ENCODE results near the gene DHX30. TPM values are rescaled to one million over a fixed set of nuclear protein-coding genes. Genes with fewer than 3 reads are reported as not detected.

Gene DHX30
- total and polyA plus RNA-seq, 2 of the 8 experiments (the other 6 are each of a cell fraction or from before 2014, with no cell fraction given), result 82.4 to 97.9 TPM

DNA sequence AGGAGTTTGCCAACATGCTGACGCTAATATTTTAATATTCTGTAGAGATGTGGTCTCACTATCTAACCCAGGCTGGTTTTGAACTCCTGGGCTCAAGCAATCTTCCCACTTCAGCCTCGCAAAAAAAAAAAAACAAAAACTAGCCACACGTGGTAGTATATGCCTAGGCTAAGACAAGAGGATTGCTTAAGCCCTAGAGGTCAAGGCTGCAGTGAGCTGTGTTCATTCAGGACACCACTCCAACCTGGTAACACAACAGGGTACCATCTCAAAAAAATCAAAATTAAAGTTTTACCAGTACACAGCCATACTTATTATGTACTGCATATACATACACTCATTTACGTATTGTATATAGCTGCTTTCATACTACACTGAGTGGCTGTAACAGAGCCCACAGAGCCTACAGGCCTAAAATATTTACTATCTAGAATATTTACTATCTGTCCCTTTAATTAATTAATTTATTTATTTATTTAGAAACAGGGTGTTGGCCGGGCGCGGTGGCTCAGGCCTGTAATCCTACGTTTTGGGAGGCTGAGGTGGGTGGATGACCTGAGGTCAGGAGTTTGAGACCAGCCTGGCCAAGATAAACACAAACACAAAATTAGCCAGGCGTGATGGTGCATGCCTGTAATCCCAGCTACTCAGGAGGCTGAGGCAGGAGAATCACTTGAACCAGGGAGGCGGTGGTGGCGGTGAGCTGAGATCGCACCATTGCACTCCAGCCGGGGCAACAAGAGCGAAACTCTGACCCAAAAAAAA lies 44.5 kb upstream of the DHX30 start:
- CTCF ChIA-PET (ENCODE audit: partially characterized antibody), result interaction anchor here (0.6 to 1.0 kb wide), 2 partner anchors 10 to 1021 kb away, joined by 3 to 4 read pairs; no protein-coding TSS in a partner anchor
- no peak overlapping the region for H3K18ac ChIP-seq (ENCODE audit: extremely low read depth, low read length)
- no peak overlapping the region for H2AFZ ChIP-seq (ENCODE audit: low read length)
- H3K4me3 ChIP-seq (ENCODE audit: extremely low read depth in 1 of 4, insufficient read depth in 2 of 4, low read depth in 3 of 4, low read length in 4 of 4), result no peak overlapping the region
- FAIRE-seq (no peak), DNase-seq (ENCODE audit: low read depth in 1 of 2, low spot score in 2 of 2) (no peak)
- no peak overlapping the region for H3K4ac ChIP-seq (replicated peaks; ENCODE audit: insufficient read length, low read depth, low read length)
- H2BK15ac ChIP-seq (ENCODE audit: low read length), result no peak overlapping the region
- no peaks in the 10 kb centered on the region for H3K27me3 ChIP-seq (replicated peaks in 1 of 4; ENCODE audit: control insufficient read depth in 3 of 4, extremely low read depth in 1 of 4, insufficient read depth in 3 of 4, low read length in 3 of 4)
- H2BK20ac ChIP-seq (ENCODE audit: low read length), result no peak overlapping the region
- H4K5ac ChIP-seq (ENCODE audit: insufficient read length, low read depth, low read length), result no peak overlapping the region
- no peak overlapping the region for H2AK5ac ChIP-seq (ENCODE audit: low read depth, low read length)
- no peak overlapping the region for H2BK12ac ChIP-seq (ENCODE audit: low read depth, low read length)
- H3K36me3 ChIP-seq (ENCODE audit: control insufficient read depth in 2 of 4, insufficient read depth in 4 of 4, low read length in 3 of 4), result peaks cover 2 to 31% (median 5%) of the 10 kb centered on the region in 4 experiments; a peak in 4 of 8 replicates
- H3K4me1 ChIP-seq (replicated peaks in 1 of 4; ENCODE audit: control insufficient read depth in 3 of 4, insufficient read depth in 4 of 4, low read length in 3 of 4), result no peaks in the 10 kb centered on the region
- H3K23ac ChIP-seq (ENCODE audit: insufficient read length), result no peak overlapping the region
- H4K91ac ChIP-seq (replicated peaks; ENCODE audit: insufficient read length, low read length), result no peak overlapping the region
- no peak overlapping the region for H3K27ac ChIP-seq (ENCODE audit: low read depth, low read length)
- POLR2A ChIA-PET (ENCODE audit: partially characterized antibody), result interaction anchor here (0.7 to 1.5 kb wide), 4 partner anchors 9 to 140 kb away, joined by 3 to 6 read pairs (median 4); no protein-coding TSS in a partner anchor
- peaks cover 3% of the 10 kb centered on the region; the same call in 1 of the 2 replicates for H3K79me1 ChIP-seq (ENCODE audit: low read depth, low read length)
- H4K8ac ChIP-seq (ENCODE audit: extremely low read depth, insufficient read depth, low read length), result no peak overlapping the region
- no peak overlapping the region for H3K4me2 ChIP-seq (ENCODE audit: insufficient read depth in 1 of 2, low read depth in 2 of 2, low read length in 2 of 2)
- no peak overlapping the region for H3K14ac ChIP-seq (ENCODE audit: insufficient read length)
- no peaks in the 10 kb centered on the region for H3K23me2 ChIP-seq (ENCODE audit: low read depth, low read length)
- H3K9ac ChIP-seq (replicated peaks in 1 of 4; ENCODE audit: extremely low read depth in 1 of 4, low read depth in 3 of 4, low read length in 3 of 4), result peak overlapping the region in 1 of 4 experiments; percentile 4; a peak in 1 of 7 replicates
- H3K56ac ChIP-seq (replicated peaks; ENCODE audit: insufficient read length, low read depth, low read length), result no peak overlapping the region
- no peak overlapping the region for H2BK120ac ChIP-seq (replicated peaks; ENCODE audit: low read depth, low read length)
- H4K20me1 ChIP-seq (replicated peaks in 1 of 2; ENCODE audit: control insufficient read depth in 1 of 2, insufficient read depth in 2 of 2, low read length in 2 of 2), result peaks cover 11 to 15% of the 10 kb centered on the region in 2 experiments
- H2BK5ac ChIP-seq (ENCODE audit: low read depth, low read length), result no peak overlapping the region
- H3K9me3 ChIP-seq (ENCODE audit: insufficient read depth in 2 of 2, low read depth in 1 of 2, low read length in 1 of 2), result no peaks in the 10 kb centered on the region
- WGBS, 2 experiments (ENCODE audit: extremely low coverage in 1 of 2, insufficient coverage in 1 of 2, insufficient read length in 1 of 2, insufficient replicate concordance in 2 of 2, low coverage in 1 of 2, low lambda C conversion rate in 2 of 2, missing lambda C conversion rate in 1 of 2), result 87% methylated on average over 12 of the region's 14 CpGs; no CpG with 5 or more reads in 1 of the 2 experiments
- peaks cover 18 to 95% of the 10 kb centered on the region in 2 experiments for H3K79me2 ChIP-seq (ENCODE audit: control insufficient read depth in 1 of 2, insufficient read depth in 2 of 2, low read length in 2 of 2)
- no peak for TF ChIP-seq CTBP2 (IDR thresholded peaks at IDR 0.05; ENCODE audit: borderline replicate concordance, insufficient read depth, insufficient read length, low read length)
- TF ChIP-seq TAF1 (IDR thresholded peaks at IDR 0.05; ENCODE audit: low read depth, low read length), result no peak
- TF ChIP-seq FOSL1 (IDR thresholded peaks at IDR 0.05; ENCODE audit: insufficient read depth, low read depth, low read length), result no peak
- TF ChIP-seq SP4 (IDR thresholded peaks at IDR 0.05; ENCODE audit: low read length), result no peak
- TF ChIP-seq KDM4A (IDR thresholded peaks at IDR 0.05; ENCODE audit: low read depth, low read length, severe bottlenecking), result no peak
- no peak for TF ChIP-seq SAP30 (IDR thresholded peaks at IDR 0.05; ENCODE audit: insufficient read depth, insufficient replicate concordance, low read length)
- no peak for TF ChIP-seq RNF2 (IDR thresholded peaks at IDR 0.05; ENCODE audit: borderline replicate concordance, low read depth, low read length, missing control alignments, poor library complexity, severe bottlenecking)
- no peak for TF ChIP-seq CTCF (IDR thresholded peaks at IDR 0.05; ENCODE audit: control extremely low read depth in 1 of 3, insufficient read depth in 1 of 3, low read depth in 1 of 3, low read length in 3 of 3)
